ENCODE measurements around the gene LY9.

GRCh38 chr1:160761886-160762285 is 34.1 kb upstream of the LY9 start:
- TF ChIP-seq RXRA (IDR thresholded peaks at IDR 0.05), result no peak
- no peak for TF ChIP-seq RAD21 (IDR thresholded peaks at IDR 0.05)
- TF ChIP-seq CTCF (IDR thresholded peaks at IDR 0.05; ENCODE audit: low read depth, low read length, missing input control), result no peak
